H9 (cell line): ENCODE measurements around the gene AKAIN1. TPM values are rescaled to one million over a fixed set of nuclear protein-coding genes. Genes with fewer than 3 reads are reported as not detected.

Experiments used
- DNase-seq: peaks from one replicate; pipeline ENCODE4 v3.0.0-alpha.2; 2017
- H2AFZ ChIP-seq: one replicate; pipeline ENCODE4 v1.6.1; 2013; ENCODE audit warnings: mild to moderate bottlenecking, low read length, control low read depth, moderate library complexity
- H2AK5ac ChIP-seq: 2 replicates; pipeline ENCODE4 v1.6.1; 2013; ENCODE audit warnings: low read length, control low read depth, mixed read lengths; ENCODE audit not compliant: insufficient read length
- H2BK120ac ChIP-seq: one replicate; pipeline ENCODE4 v1.6.1; 2013; ENCODE audit warnings: low read depth, mild to moderate bottlenecking, low read length, control low read depth, inconsistent platforms; ENCODE audit not compliant: poor library complexity, severe bottlenecking
- H2BK12ac ChIP-seq: 2 replicates; pipeline ENCODE4 v1.6.1; 2013; ENCODE audit warnings: low read length, control low read depth, mixed read lengths, low read depth; ENCODE audit not compliant: insufficient read length
- H2BK15ac ChIP-seq: 2 replicates; pipeline ENCODE4 v1.6.1; 2013; ENCODE audit warnings: low read depth, low read length, control low read depth
- H2BK20ac ChIP-seq: one replicate; pipeline ENCODE4 v1.6.1; 2013; ENCODE audit warnings: low read depth, mild to moderate bottlenecking, low read length, control low read depth, inconsistent platforms; ENCODE audit not compliant: poor library complexity, severe bottlenecking
- H2BK5ac ChIP-seq: 2 replicates; pipeline ENCODE4 v1.6.1; 2013; ENCODE audit warnings: low read length, control low read depth, mixed read lengths; ENCODE audit not compliant: insufficient read length
- H3K14ac ChIP-seq: 2 replicates; pipeline ENCODE4 v1.6.1; 2013; ENCODE audit warnings: low read length, control low read depth; ENCODE audit not compliant: insufficient read depth
- H3K18ac ChIP-seq: 2 replicates; pipeline ENCODE4 v1.6.1; 2013; ENCODE audit warnings: low read depth, mild to moderate bottlenecking, mixed read lengths, low read length, control low read depth; ENCODE audit not compliant: insufficient read length
- H3K23ac ChIP-seq: 2 replicates; pipeline ENCODE4 v1.6.1; 2013; ENCODE audit warnings: low read length, control low read depth, mixed read lengths, low read depth; ENCODE audit not compliant: insufficient read length
- H3K23me2 ChIP-seq: 2 replicates; pipeline ENCODE4 v1.6.1; 2013; ENCODE audit warnings: low read depth, mild to moderate bottlenecking, mixed read lengths, low read length, control low read depth; ENCODE audit not compliant: insufficient read length, poor library complexity, severe bottlenecking
- H3K27ac ChIP-seq: 2 replicates; pipeline ENCODE4 v1.5.1; 2013; ENCODE audit warnings: low read length, control low read depth, mixed read lengths, low read depth; ENCODE audit not compliant: insufficient read length
- H3K27me3 ChIP-seq: 2 replicates; pipeline ENCODE4 v1.6.1; 2013; ENCODE audit warnings: low read length, control low read depth, inconsistent platforms; ENCODE audit not compliant: insufficient read depth
- H3K4ac ChIP-seq: 2 replicates; pipeline ENCODE4 v1.6.1; 2013; ENCODE audit warnings: low read depth, mild to moderate bottlenecking, control low read depth, inconsistent platforms, low read length, moderate library complexity
- H3K4me1 ChIP-seq: 2 replicates; pipeline ENCODE4 v1.6.1; 2013; ENCODE audit warnings: low read length, control low read depth, inconsistent platforms; ENCODE audit not compliant: insufficient read depth
- H3K4me2 ChIP-seq: 2 replicates; pipeline ENCODE4 v1.6.1; 2013; ENCODE audit warnings: low read length, control low read depth, mixed read lengths; ENCODE audit not compliant: insufficient read length, insufficient read depth
- H3K56ac ChIP-seq: 2 replicates; pipeline ENCODE4 v1.6.1; 2013; ENCODE audit warnings: low read depth, mild to moderate bottlenecking, mixed read lengths, low read length, control low read depth; ENCODE audit not compliant: insufficient read length
- H3K79me1 ChIP-seq: 2 replicates; pipeline ENCODE4 v1.6.1; 2013; ENCODE audit warnings: low read depth, mild to moderate bottlenecking, moderate library complexity, low read length, control low read depth, inconsistent platforms; ENCODE audit not compliant: insufficient read depth, poor library complexity, severe bottlenecking
- H3K79me2 ChIP-seq: 2 replicates; pipeline ENCODE4 v1.6.1; 2013; ENCODE audit warnings: low read length, control low read depth, inconsistent platforms; ENCODE audit not compliant: insufficient read depth
- H3K9ac ChIP-seq: 2 replicates; pipeline ENCODE4 v1.6.1; 2013; ENCODE audit warnings: low read length, control low read depth, mixed read lengths; ENCODE audit not compliant: insufficient read length; ENCODE audit errors: extremely low read depth
- H3K9me3 ChIP-seq: one replicate; pipeline ENCODE4 v1.6.1; 2013; ENCODE audit warnings: low read depth, low read length, inconsistent platforms; ENCODE audit not compliant: control insufficient read depth
- H3T11ph ChIP-seq: one replicate; pipeline ENCODE4 v1.6.1; 2013; ENCODE audit warnings: mild to moderate bottlenecking, low read length, control low read depth, inconsistent platforms
- H4K20me1 ChIP-seq: one replicate; pipeline ENCODE4 v1.6.1; 2013; ENCODE audit not compliant: control insufficient read depth, insufficient read length, insufficient read depth
- H4K5ac ChIP-seq: 2 replicates; pipeline ENCODE4 v1.6.1; 2013; ENCODE audit warnings: low read depth, mild to moderate bottlenecking, mixed read lengths, low read length, control low read depth; ENCODE audit not compliant: insufficient read length
- H4K8ac ChIP-seq: replicated peaks from 2 replicates; pipeline ENCODE4 v1.6.1; 2013; ENCODE audit warnings: low read length, control low read depth, mixed read lengths, low read depth; ENCODE audit not compliant: insufficient read length
- H4K91ac ChIP-seq: 2 replicates; pipeline ENCODE4 v1.6.1; 2013; ENCODE audit warnings: low read depth, mild to moderate bottlenecking, moderate library complexity, mixed read lengths, low read length, control low read depth; ENCODE audit not compliant: insufficient read length
- H3K27ac Mint-ChIP-seq, 3 experiments: 2 replicates in 2 of 3; 3 replicates in 1 of 3; pipeline ENCODE4 v1.8.0; 2020 to 2021; ENCODE audit warnings: mixed read lengths in 3 of 3, mild to moderate bottlenecking in 1 of 3, moderate library complexity in 1 of 3
- H3K27me3 Mint-ChIP-seq: 2 replicates; pipeline ENCODE4 v1.8.0; 2021; ENCODE audit warnings: low read depth, mild to moderate bottlenecking, moderate library complexity, mixed read lengths
- H3K36me3 Mint-ChIP-seq, 3 experiments: 2 replicates in 2 of 3; 3 replicates in 1 of 3; pipeline ENCODE4 v1.8.0; 2020 to 2021; ENCODE audit warnings: low read depth in 3 of 3, mixed read lengths in 3 of 3; ENCODE audit not compliant: insufficient read depth in 1 of 3
- H3K4me1 Mint-ChIP-seq, 2 experiments: 2 replicates each; pipeline ENCODE4 v1.8.0; 2020; ENCODE audit warnings: mixed read lengths in 2 of 2
- H3K4me3 Mint-ChIP-seq, 2 experiments: 2 replicates in 1 of 2; 3 replicates in 1 of 2; pipeline ENCODE4 v1.8.0; 2020 to 2021; ENCODE audit warnings: mild to moderate bottlenecking in 2 of 2, mixed read lengths in 2 of 2, moderate library complexity in 1 of 2
- H3K9me3 Mint-ChIP-seq, 2 experiments: 2 replicates in 1 of 2; 3 replicates in 1 of 2; pipeline ENCODE4 v1.8.0; 2020; ENCODE audit warnings: mild to moderate bottlenecking in 2 of 2, mixed read lengths in 2 of 2, moderate library complexity in 1 of 2
- WGBS: extraction: QIAGEN DNeasy Blood & Tissue Kit; methylation state at CpG from one replicate; pipeline ENCODE4 v1.1.7; 2013; ENCODE audit warnings: missing lambda C conversion rate, low lambda C conversion rate, mixed read lengths; ENCODE audit not compliant: insufficient read length; ENCODE audit errors: extremely low coverage; 5-methylcytosine and 5-hydroxymethylcytosine counted together
- total RNA-seq: library from RNA; stranded (reverse); gene quantifications from 2 replicates; pipeline ENCODE4 v1.2.1, GENCODE V29; 2021
- TF ChIP-seq, protein P1 (sequence below): fragments of 200-600 bp; sonication (generic); conservative IDR thresholded peaks from 3 replicates; pipeline ENCODE4 v1.8.0; 2021; ENCODE audit warnings: antibody characterized with exemption, mild to moderate bottlenecking

Gene AKAIN1
- total RNA-seq, 1 experiment from 2014 or later: not detected

DNA sequence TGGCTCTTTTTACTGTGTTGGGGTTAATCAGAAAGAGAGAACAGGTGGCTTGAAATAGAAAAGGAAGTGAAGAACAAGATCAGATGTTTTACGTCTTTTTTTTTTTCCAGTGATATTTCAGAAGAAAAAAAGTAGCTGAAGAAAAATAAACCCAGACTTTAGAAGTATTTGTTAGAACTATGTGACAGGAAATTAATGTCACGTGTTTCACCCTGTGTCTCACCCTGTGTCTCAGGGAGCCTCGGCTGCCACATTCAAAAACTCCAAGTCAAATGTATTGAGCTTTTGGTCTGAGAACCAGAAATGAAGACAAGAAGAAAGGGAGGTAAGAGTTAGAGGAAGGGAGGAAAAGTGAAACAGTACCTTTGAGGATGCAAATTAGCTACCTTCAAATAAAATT lies 38.0 kb downstream of the AKAIN1 start:
- Histone ChIP-seq H3K23ac (no peak overlapping the region), H3K56ac (no peak overlapping the region), H3K9me3 (no peaks in the 10 kb centered on the region), H3K27me3 (no peaks in the 10 kb centered on the region), H3K4me2 (no peak overlapping the region), H2BK120ac (no peak overlapping the region), H2AFZ (no peak overlapping the region), H4K8ac (no peak overlapping the region), H4K20me1 (no peaks in the 10 kb centered on the region), H3K18ac (no peak overlapping the region), H3K9ac (no peak overlapping the region), H2BK5ac (no peak overlapping the region), H3K27ac (no peak overlapping the region), H2AK5ac (no peak overlapping the region), H2BK12ac (no peak overlapping the region), H3T11ph (no peak overlapping the region), H3K4ac (no peak overlapping the region), H3K23me2 (no peaks in the 10 kb centered on the region), H3K79me2 (no peaks in the 10 kb centered on the region), H2BK20ac (no peak overlapping the region), H4K91ac (no peak overlapping the region), H4K5ac (no peak overlapping the region), H3K14ac (no peak overlapping the region), H3K79me1 (no peaks in the 10 kb centered on the region), H2BK15ac (no peak overlapping the region), H3K4me1 (no peaks in the 10 kb centered on the region)
- DNase-seq: no peak
- Mint-ChIP-seq H3K4me3 (no peak overlapping the region), H3K9me3 (no peaks in the 10 kb centered on the region), H3K4me1 (peaks cover 10 to 12% of the 10 kb centered on the region in 2 experiments), H3K27me3 (no peaks in the 10 kb centered on the region; the same call in 1 of the 2 replicates), H3K27ac (no peak overlapping the region), H3K36me3 (no peaks in the 10 kb centered on the region)
- TF ChIP-seq, protein P1, sequence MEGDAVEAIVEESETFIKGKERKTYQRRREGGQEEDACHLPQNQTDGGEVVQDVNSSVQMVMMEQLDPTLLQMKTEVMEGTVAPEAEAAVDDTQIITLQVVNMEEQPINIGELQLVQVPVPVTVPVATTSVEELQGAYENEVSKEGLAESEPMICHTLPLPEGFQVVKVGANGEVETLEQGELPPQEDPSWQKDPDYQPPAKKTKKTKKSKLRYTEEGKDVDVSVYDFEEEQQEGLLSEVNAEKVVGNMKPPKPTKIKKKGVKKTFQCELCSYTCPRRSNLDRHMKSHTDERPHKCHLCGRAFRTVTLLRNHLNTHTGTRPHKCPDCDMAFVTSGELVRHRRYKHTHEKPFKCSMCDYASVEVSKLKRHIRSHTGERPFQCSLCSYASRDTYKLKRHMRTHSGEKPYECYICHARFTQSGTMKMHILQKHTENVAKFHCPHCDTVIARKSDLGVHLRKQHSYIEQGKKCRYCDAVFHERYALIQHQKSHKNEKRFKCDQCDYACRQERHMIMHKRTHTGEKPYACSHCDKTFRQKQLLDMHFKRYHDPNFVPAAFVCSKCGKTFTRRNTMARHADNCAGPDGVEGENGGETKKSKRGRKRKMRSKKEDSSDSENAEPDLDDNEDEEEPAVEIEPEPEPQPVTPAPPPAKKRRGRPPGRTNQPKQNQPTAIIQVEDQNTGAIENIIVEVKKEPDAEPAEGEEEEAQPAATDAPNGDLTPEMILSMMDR: no peak
- WGBS: no CpG with 5 or more reads among the region's 3 CpGs
